ENCODE data around the gene EPHX1.

DNA sequence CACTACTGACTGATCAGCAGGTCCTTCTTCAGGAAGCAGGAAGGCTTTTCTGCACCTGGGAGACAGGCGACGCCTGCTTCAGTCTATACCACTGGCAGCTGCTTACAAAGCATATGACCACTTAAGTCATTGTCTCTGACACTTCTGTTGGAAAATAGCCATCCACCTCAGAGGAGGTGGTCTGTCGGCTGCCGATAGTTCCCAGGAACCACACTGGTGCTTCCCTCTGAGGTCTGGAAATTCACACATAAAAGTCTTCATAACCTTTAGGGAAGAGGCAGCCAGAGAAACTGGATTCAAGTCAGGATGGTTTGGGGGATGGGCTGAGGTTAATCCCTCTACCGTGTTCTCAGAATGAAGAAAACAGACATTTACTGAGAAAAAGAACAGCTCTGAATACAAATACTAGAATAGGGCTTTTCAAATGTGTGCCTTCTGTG, 47.9 kb upstream of the EPHX1 start:
- TF ChIP-seq TAF1 (IDR thresholded peaks at IDR 0.05; ENCODE audit: borderline replicate concordance, insufficient read depth, low read length) = no peak
- TF ChIP-seq SIN3A (IDR thresholded peaks at IDR 0.05; ENCODE audit: borderline replicate concordance, insufficient read depth, low read length) = no peak
- TF ChIP-seq POLR2AphosphoS5 (IDR thresholded peaks at IDR 0.05; ENCODE audit: low read depth, low read length) = no peak
